ENCODE results near the gene SMDT1. TPM values are rescaled to one million over a fixed set of nuclear protein-coding genes. Genes with fewer than 3 reads are reported as not detected.

The SMDT1 gene, protein sequence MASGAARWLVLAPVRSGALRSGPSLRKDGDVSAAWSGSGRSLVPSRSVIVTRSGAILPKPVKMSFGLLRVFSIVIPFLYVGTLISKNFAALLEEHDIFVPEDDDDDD
- 1 to 10 TPM; 7.2 to 8.9 TPM for total RNA-seq
- polyA plus RNA-seq: 100 to 1,000 TPM in 1 of 2 donors, 10 to 100 TPM in 1; 70.9 to 115 TPM

- Histone ChIP-seq H3K36me3 (ENCODE audit: control insufficient read depth in 4 of 4, insufficient read depth in 3 of 4, low read depth in 1 of 4, low read length in 3 of 4) (peaks cover under 1 to 9% (median 3%) of the 10 kb centered on the region in 4 donors), H3K4me1 (ENCODE audit: control insufficient read depth in 4 of 4, insufficient read depth in 4 of 4, low read length in 3 of 4) (peaks cover 4 to 21% (median 13%) of the 10 kb centered on the region in 4 donors), H3K27me3 (ENCODE audit: control insufficient read depth in 4 of 4, insufficient read depth in 4 of 4, low read length in 3 of 4) (no peaks in the 10 kb centered on the region), H3K4me3 (ENCODE audit: low read depth in 1 of 3, low read length in 3 of 3) (peak within 1 kb of the TSS; percentile 62 to 94 (median 80)), H3K9ac (ENCODE audit: low read depth in 1 of 2, low read length in 2 of 2) (peak within 1 kb of the TSS; percentile 69 to 97), H3K27ac (ENCODE audit: low read depth in 1 of 2, low read length in 2 of 2) (peak within 1 kb of the TSS; percentile 93 to 95), H3K9me3 (ENCODE audit: control insufficient read depth in 4 of 4, low read length in 3 of 4) (peaks cover 0 to 2% (median 0%) of the 10 kb centered on the region in 4 donors)
- WGBS: under 1% methylated on average over 71 of the region's 71 CpGs
- peak; percentile 96 for DNase-seq (ENCODE audit: low spot score)
- peak in 1 of 2 donors; percentile 6 for TF ChIP-seq EGR1 (IDR thresholded peaks at IDR 0.05; ENCODE audit: low read depth in 2 of 2)
- no peak for TF ChIP-seq FOXA1 (IDR thresholded peaks at IDR 0.05)
- TF ChIP-seq RXRA (IDR thresholded peaks at IDR 0.05): peak; percentile 26 to 35
- no peak for TF ChIP-seq HNF4G (IDR thresholded peaks at IDR 0.05)
- TF ChIP-seq FOXA2 (IDR thresholded peaks at IDR 0.05): no peak
- TF ChIP-seq MAX (IDR thresholded peaks at IDR 0.05): peak; percentile 17
- TF ChIP-seq TAF1 (conservative IDR thresholded peaks at IDR 0.05): peak; percentile 73
- TF ChIP-seq, protein P1, sequence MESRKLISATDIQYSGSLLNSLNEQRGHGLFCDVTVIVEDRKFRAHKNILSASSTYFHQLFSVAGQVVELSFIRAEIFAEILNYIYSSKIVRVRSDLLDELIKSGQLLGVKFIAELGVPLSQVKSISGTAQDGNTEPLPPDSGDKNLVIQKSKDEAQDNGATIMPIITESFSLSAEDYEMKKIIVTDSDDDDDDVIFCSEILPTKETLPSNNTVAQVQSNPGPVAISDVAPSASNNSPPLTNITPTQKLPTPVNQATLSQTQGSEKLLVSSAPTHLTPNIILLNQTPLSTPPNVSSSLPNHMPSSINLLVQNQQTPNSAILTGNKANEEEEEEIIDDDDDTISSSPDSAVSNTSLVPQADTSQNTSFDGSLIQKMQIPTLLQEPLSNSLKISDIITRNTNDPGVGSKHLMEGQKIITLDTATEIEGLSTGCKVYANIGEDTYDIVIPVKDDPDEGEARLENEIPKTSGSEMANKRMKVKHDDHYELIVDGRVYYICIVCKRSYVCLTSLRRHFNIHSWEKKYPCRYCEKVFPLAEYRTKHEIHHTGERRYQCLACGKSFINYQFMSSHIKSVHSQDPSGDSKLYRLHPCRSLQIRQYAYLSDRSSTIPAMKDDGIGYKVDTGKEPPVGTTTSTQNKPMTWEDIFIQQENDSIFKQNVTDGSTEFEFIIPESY (IDR thresholded peaks at IDR 0.05): peak; percentile 99
- no peak for TF ChIP-seq CTCF (IDR thresholded peaks at IDR 0.05; ENCODE audit: low read depth, low read length, missing input control)
- peak; percentile 99 for TF ChIP-seq YY1 (IDR thresholded peaks at IDR 0.05)
- no peak for TF ChIP-seq HNF4A (conservative IDR thresholded peaks at IDR 0.05)
- TF ChIP-seq JUND (IDR thresholded peaks at IDR 0.05): peak; percentile 12 to 24
- TF ChIP-seq, protein P2, sequence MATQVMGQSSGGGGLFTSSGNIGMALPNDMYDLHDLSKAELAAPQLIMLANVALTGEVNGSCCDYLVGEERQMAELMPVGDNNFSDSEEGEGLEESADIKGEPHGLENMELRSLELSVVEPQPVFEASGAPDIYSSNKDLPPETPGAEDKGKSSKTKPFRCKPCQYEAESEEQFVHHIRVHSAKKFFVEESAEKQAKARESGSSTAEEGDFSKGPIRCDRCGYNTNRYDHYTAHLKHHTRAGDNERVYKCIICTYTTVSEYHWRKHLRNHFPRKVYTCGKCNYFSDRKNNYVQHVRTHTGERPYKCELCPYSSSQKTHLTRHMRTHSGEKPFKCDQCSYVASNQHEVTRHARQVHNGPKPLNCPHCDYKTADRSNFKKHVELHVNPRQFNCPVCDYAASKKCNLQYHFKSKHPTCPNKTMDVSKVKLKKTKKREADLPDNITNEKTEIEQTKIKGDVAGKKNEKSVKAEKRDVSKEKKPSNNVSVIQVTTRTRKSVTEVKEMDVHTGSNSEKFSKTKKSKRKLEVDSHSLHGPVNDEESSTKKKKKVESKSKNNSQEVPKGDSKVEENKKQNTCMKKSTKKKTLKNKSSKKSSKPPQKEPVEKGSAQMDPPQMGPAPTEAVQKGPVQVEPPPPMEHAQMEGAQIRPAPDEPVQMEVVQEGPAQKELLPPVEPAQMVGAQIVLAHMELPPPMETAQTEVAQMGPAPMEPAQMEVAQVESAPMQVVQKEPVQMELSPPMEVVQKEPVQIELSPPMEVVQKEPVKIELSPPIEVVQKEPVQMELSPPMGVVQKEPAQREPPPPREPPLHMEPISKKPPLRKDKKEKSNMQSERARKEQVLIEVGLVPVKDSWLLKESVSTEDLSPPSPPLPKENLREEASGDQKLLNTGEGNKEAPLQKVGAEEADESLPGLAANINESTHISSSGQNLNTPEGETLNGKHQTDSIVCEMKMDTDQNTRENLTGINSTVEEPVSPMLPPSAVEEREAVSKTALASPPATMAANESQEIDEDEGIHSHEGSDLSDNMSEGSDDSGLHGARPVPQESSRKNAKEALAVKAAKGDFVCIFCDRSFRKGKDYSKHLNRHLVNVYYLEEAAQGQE (IDR thresholded peaks at IDR 0.05): peak; percentile 66
- no peak for TF ChIP-seq ATF3 (IDR thresholded peaks at IDR 0.05)
- TF ChIP-seq NR2F2 (IDR thresholded peaks at IDR 0.05): peak; percentile 49
- no peak for TF ChIP-seq RAD21 (IDR thresholded peaks at IDR 0.05)
- peak; percentile 89 for TF ChIP-seq SP1 (IDR thresholded peaks at IDR 0.05)
These were observed at the start of gene SMDT1 for GRCh38 chr22:42079319-42080251. SMDT1 (plus strand) TSS chr22:42079700; CDS start chr22:42079769, 69 bp downstream.

Measured in liver (tissue), 9 donors.